ENCODE results near the gene PROM1.

DNA sequence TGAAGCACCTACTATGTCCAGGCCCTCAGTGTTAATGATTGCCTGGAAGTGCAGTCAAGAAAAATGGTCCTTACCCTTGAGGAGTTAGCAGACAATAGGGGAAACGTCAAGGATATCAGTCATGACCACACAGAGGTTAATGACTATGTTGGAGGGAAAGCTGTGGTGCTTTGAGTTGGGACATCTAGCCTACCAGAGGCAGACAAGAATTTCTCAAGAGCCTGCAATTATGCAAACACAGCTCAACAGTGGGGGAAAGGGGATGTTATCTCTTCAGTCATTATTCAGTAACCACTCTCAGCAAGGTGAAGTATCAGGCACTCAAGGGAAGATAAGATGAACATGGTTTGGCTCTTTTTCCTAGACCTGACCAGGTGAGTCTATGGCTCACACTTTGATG, 138.3 kb downstream of the PROM1 start:
- TF ChIP-seq POLR2A (IDR thresholded peaks at IDR 0.05): no peak
- TF ChIP-seq, protein P1, sequence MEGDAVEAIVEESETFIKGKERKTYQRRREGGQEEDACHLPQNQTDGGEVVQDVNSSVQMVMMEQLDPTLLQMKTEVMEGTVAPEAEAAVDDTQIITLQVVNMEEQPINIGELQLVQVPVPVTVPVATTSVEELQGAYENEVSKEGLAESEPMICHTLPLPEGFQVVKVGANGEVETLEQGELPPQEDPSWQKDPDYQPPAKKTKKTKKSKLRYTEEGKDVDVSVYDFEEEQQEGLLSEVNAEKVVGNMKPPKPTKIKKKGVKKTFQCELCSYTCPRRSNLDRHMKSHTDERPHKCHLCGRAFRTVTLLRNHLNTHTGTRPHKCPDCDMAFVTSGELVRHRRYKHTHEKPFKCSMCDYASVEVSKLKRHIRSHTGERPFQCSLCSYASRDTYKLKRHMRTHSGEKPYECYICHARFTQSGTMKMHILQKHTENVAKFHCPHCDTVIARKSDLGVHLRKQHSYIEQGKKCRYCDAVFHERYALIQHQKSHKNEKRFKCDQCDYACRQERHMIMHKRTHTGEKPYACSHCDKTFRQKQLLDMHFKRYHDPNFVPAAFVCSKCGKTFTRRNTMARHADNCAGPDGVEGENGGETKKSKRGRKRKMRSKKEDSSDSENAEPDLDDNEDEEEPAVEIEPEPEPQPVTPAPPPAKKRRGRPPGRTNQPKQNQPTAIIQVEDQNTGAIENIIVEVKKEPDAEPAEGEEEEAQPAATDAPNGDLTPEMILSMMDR (IDR thresholded peaks at IDR 0.05): no peak
